SK-MEL-5 (cell line): ENCODE measurements around the gene SRSF7. TPM values are rescaled to one million over a fixed set of nuclear protein-coding genes. Genes with fewer than 3 reads are reported as not detected.
"Not testable (repeated sequence)": the region's sequence is repeated elsewhere in the genome, so short reads cannot be mapped to it uniquely, and the experiment has no call there.

Source experiments
- DNase-seq: peaks from one replicate; pipeline ENCODE4 v3.0.0-alpha.2; 2016; ENCODE audit warnings: low read depth, low spot score
- in situ Hi-C: cut with HindIII; loops from 2 replicates; pipeline ENCODE4 v1.10.0; 2016; ENCODE audit warnings: low sequenced_read_pairs, high pct_unique_total_duplicates, low pct_unique_long_range_greater_than_20kb
- total RNA-seq: library from RNA; depleted of rRNA; stranded (reverse); fragments of >200 nt; shearing (Covaris generic); gene quantifications from 2 replicates; pipeline ENCODE4 v1.2.3, GENCODE V29; 2014

Gene SRSF7
- total RNA-seq, 1 experiment from 2014 or later, result 140 TPM

GRCh38 chr2:38765149-38765548 lies 14.0 kb upstream of the SRSF7 start:
- in situ Hi-C loops, result no loop called here
- no peak for DNase-seq

- in situ Hi-C loops, result no loop called here
- DNase-seq, result no peak
Observed at GRCh38 chr2:38763728-38764127, 12.6 kb upstream of the SRSF7 start.

GRCh38 chr2:38763228-38763627 lies 12.1 kb upstream of the SRSF7 start:
- no peak for DNase-seq
- in situ Hi-C loops, result no loop called here

- in situ Hi-C loops, DNase-seq: not testable (repeated sequence)
Observed at GRCh38 chr2:38755891-38756290, 4.7 kb upstream of the SRSF7 start.

- no peak for DNase-seq
- in situ Hi-C loops, result no loop called here
Observed at GRCh38 chr2:38754506-38754905, 3.3 kb upstream of the SRSF7 start.

- in situ Hi-C loops, result no loop called here
- peak; percentile 79 for DNase-seq
Observed at GRCh38 chr2:38754049-38754448, 2.9 kb upstream of the SRSF7 start.

GRCh38 chr2:38751596-38752410 lies 642 bp upstream of the SRSF7 start:
- peak; percentile 54 for DNase-seq
- in situ Hi-C loops, result no loop called here

- in situ Hi-C loops, result no loop called here
- DNase-seq, result peak; percentile 56
Observed at GRCh38 chr2:38750011-38750890, 910 bp downstream of the SRSF7 start.

- DNase-seq, result no peak
- in situ Hi-C loops, result loop anchor here (25.0 kb wide), 1 partner anchor 187 kb away; no protein-coding TSS in a partner anchor
Observed at GRCh38 chr2:38748943-38749804, 2.0 kb downstream of the SRSF7 start.

GRCh38 chr2:38748391-38748790 lies 2.8 kb downstream of the SRSF7 start:
- in situ Hi-C loops, result loop anchor here (25.0 kb wide), 1 partner anchor 186 kb away; no protein-coding TSS in a partner anchor
- no peak for DNase-seq

- DNase-seq, result no peak
- in situ Hi-C loops, result loop anchor here (25.0 kb wide), 1 partner anchor 186 kb away; no protein-coding TSS in a partner anchor
Observed at GRCh38 chr2:38747819-38748218, 3.3 kb downstream of the SRSF7 start.

GRCh38 chr2:38747007-38747424 lies 4.1 kb downstream of the SRSF7 start:
- DNase-seq, result no peak
- in situ Hi-C loops, result loop anchor here (25.0 kb wide), 1 partner anchor 185 kb away; no protein-coding TSS in a partner anchor

- DNase-seq, result no peak
- in situ Hi-C loops, result loop anchor here (25.0 kb wide), 1 partner anchor 183 kb away; no protein-coding TSS in a partner anchor
Observed at GRCh38 chr2:38745267-38745666, 5.9 kb downstream of the SRSF7 start.

GRCh38 chr2:38744399-38744780 lies 6.8 kb downstream of the SRSF7 start:
- in situ Hi-C loops, result loop anchor here (25.0 kb wide), 1 partner anchor 182 kb away; no protein-coding TSS in a partner anchor
- no peak for DNase-seq

GRCh38 chr2:38743672-38744398 lies 7.3 kb downstream of the SRSF7 start:
- DNase-seq, result no peak
- in situ Hi-C loops, result loop anchor here (25.0 kb wide), 1 partner anchor 182 kb away; no protein-coding TSS in a partner anchor

GRCh38 chr2:38742797-38743559 lies 8.2 kb downstream of the SRSF7 start:
- in situ Hi-C loops, result loop anchor here (25.0 kb wide), 1 partner anchor 181 kb away; no protein-coding TSS in a partner anchor

More at GRCh38 chr2:38742797-38743559, 8.2 kb downstream of the SRSF7 start:
- DNase-seq, result no peak
